Trophoblast cell (in vitro differentiated cells and primary cell): Measurements from ENCODE around the gene ADM5.

Experiments used
- DNase-seq, 2 donors: peaks; one replicate each; pipeline ENCODE4 v3.0.0-alpha.2; 2016
- H2AFZ ChIP-seq: 2 replicates; pipeline ENCODE4 v1.6.1; 2013; ENCODE audit warnings: low read length, moderate library complexity, mild to moderate bottlenecking; ENCODE audit not compliant: insufficient read depth, poor library complexity
- H2AK5ac ChIP-seq: 2 replicates; pipeline ENCODE4 v1.6.1; 2013; ENCODE audit warnings: mild to moderate bottlenecking, low read length
- H2BK120ac ChIP-seq: 2 replicates; pipeline ENCODE4 v1.6.1; 2013; ENCODE audit warnings: low read length, mild to moderate bottlenecking, moderate library complexity; ENCODE audit not compliant: insufficient read depth, poor library complexity
- H2BK12ac ChIP-seq: 2 replicates; pipeline ENCODE4 v1.6.1; 2013; ENCODE audit warnings: mild to moderate bottlenecking, low read length, moderate library complexity
- H2BK5ac ChIP-seq: 2 replicates; pipeline ENCODE4 v1.6.1; 2013; ENCODE audit warnings: low read length, low read depth, moderate library complexity, mild to moderate bottlenecking; ENCODE audit not compliant: poor library complexity
- H3K14ac ChIP-seq: 2 replicates; pipeline ENCODE4 v1.6.1; 2013; ENCODE audit warnings: mild to moderate bottlenecking, low read length
- H3K18ac ChIP-seq: 2 replicates; pipeline ENCODE4 v1.6.1; 2013; ENCODE audit warnings: mild to moderate bottlenecking, low read length
- H3K23ac ChIP-seq: 2 replicates; pipeline ENCODE4 v1.6.1; 2013; ENCODE audit warnings: low read length
- H3K27ac ChIP-seq: 2 replicates; pipeline ENCODE4 v1.5.1; 2013; ENCODE audit warnings: low read depth, mild to moderate bottlenecking, inconsistent platforms, low read length, moderate library complexity
- H3K27me3 ChIP-seq: 2 replicates; pipeline ENCODE4 v1.6.1; 2013; ENCODE audit warnings: inconsistent platforms, mild to moderate bottlenecking, low read length, moderate library complexity; ENCODE audit not compliant: insufficient read depth
- H3K36me3 ChIP-seq, 2 experiments: 1 replicate in 1 of 2; 2 replicates in 1 of 2; pipeline ENCODE4 v1.6.1; 2013; ENCODE audit warnings: low read length in 2 of 2, mild to moderate bottlenecking in 2 of 2, moderate library complexity in 1 of 2; ENCODE audit not compliant: insufficient read depth in 2 of 2, control insufficient read depth in 1 of 2
- H3K4ac ChIP-seq: 2 replicates; pipeline ENCODE4 v1.6.1; 2013; ENCODE audit warnings: low read depth, mild to moderate bottlenecking, low read length, moderate library complexity
- H3K4me1 ChIP-seq, 2 experiments: 1 replicate in 1 of 2; 2 replicates in 1 of 2; pipeline ENCODE4 v1.6.1; 2013; ENCODE audit warnings: low read length in 2 of 2, mild to moderate bottlenecking in 2 of 2, moderate library complexity in 1 of 2; ENCODE audit not compliant: insufficient read depth in 2 of 2, control insufficient read depth in 1 of 2
- H3K4me2 ChIP-seq: 2 replicates; pipeline ENCODE4 v1.6.1; 2013; ENCODE audit warnings: inconsistent platforms, mild to moderate bottlenecking, low read length, moderate library complexity
- H3K4me3 ChIP-seq: 2 replicates; pipeline ENCODE4 v1.5.1; 2013; ENCODE audit warnings: mild to moderate bottlenecking, low read depth, low read length, inconsistent platforms
- H3K79me1 ChIP-seq: one replicate; pipeline ENCODE4 v1.6.1; 2013; ENCODE audit warnings: low read length
- H3K79me2 ChIP-seq: 2 replicates; pipeline ENCODE4 v1.6.1; 2013; ENCODE audit warnings: low read length, mild to moderate bottlenecking; ENCODE audit not compliant: control insufficient read depth, insufficient read depth, poor library complexity
- H3K9ac ChIP-seq: 2 replicates; pipeline ENCODE4 v1.6.1; 2013; ENCODE audit warnings: mild to moderate bottlenecking, low read length
- H3K9me3 ChIP-seq: 2 replicates; pipeline ENCODE4 v1.6.1; 2013; ENCODE audit warnings: low read depth, mild to moderate bottlenecking, control low read depth, inconsistent platforms, low read length; ENCODE audit not compliant: insufficient read depth
- H4K12ac ChIP-seq: 2 replicates; pipeline ENCODE4 v1.6.1; 2013; ENCODE audit warnings: low read depth, mild to moderate bottlenecking, low read length, moderate library complexity
- H4K8ac ChIP-seq: 2 replicates; pipeline ENCODE4 v1.6.1; 2013; ENCODE audit warnings: low read depth, mild to moderate bottlenecking, low read length, moderate library complexity
- H4K91ac ChIP-seq: one replicate; pipeline ENCODE4 v1.6.1; 2013; ENCODE audit warnings: low read depth, mild to moderate bottlenecking, low read length, moderate library complexity
- WGBS: extraction: QIAGEN DNeasy Blood & Tissue Kit; methylation state at CpG from one replicate; pipeline ENCODE4 v1.1.7; 2013; ENCODE audit warnings: missing lambda C conversion rate; ENCODE audit not compliant: insufficient read length, insufficient coverage; ENCODE audit errors: extremely low coverage; 5-methylcytosine and 5-hydroxymethylcytosine counted together

The ADM5 gene

DNA sequence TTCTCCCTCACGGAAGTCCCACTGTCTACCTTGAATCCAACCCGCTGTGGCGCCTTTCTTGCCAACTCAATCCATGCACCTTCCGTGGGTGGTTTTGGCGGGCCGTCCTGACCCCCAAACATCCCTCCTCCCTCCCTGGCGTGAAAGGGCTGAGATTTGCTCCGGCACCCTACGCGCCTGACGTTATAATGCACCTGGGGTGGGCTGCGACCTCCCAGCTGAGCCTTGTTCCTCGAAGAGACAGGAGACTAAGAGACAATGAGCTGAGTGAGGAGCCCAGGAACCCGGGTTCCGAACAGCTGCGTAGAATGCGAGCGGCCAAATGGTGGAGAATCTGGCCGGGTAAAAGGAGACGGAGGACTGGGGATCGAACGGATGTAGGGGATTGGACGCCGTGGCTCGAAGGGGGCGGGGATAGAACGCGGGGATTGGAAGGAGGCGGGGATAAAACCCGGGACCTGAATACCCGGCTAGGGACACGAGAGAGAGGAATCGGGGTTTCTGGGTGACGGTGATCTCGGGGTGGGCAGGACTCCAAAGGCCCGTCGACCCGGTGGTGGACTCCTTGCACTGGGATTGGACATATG is 1.4 kb downstream of the ADM5 start, which contains the start of gene CPT1C:
CPT1C (plus strand) TSS at position 461 of the 587 bp plus-strand sequence. CDS start 1,137 bp downstream, outside the sequence.
- Histone ChIP-seq H3K23ac (no peak within 1 kb of the TSS), H3K9ac (peak within 1 kb of the TSS; percentile 18), H3K4me3 (peak within 1 kb of the TSS; percentile 38), H3K27me3 (no peaks in the 10 kb centered on the region), H3K9me3 (no peaks in the 10 kb centered on the region), H2AK5ac (peak within 1 kb of the TSS; percentile 39), H2BK12ac (no peak within 1 kb of the TSS), H3K4ac (peak within 1 kb of the TSS; percentile 12), H4K91ac (no peak within 1 kb of the TSS), H3K14ac (peak within 1 kb of the TSS; percentile 27), H3K79me2 (no peaks in the 10 kb centered on the region), H3K4me1 (peaks cover 12 to 20% of the 10 kb centered on the region in 2 experiments), H2AFZ (peak within 1 kb of the TSS; percentile 58), H2BK120ac (no peak within 1 kb of the TSS), H4K12ac (peak within 1 kb of the TSS; percentile 29), H4K8ac (peak within 1 kb of the TSS; percentile 74), H3K79me1 (peaks cover 3% of the 10 kb centered on the region), H3K36me3 (peaks cover 28 to 29% of the 10 kb centered on the region in 2 experiments), H3K18ac (no peak within 1 kb of the TSS), H3K4me2 (peak within 1 kb of the TSS; percentile 64), H3K27ac (no peak within 1 kb of the TSS), H2BK5ac (no peak within 1 kb of the TSS)
- WGBS, result no CpG with 5 or more reads among the region's 38 CpGs
- DNase-seq, result peak in 1 of 2 donors; percentile 37

DNA sequence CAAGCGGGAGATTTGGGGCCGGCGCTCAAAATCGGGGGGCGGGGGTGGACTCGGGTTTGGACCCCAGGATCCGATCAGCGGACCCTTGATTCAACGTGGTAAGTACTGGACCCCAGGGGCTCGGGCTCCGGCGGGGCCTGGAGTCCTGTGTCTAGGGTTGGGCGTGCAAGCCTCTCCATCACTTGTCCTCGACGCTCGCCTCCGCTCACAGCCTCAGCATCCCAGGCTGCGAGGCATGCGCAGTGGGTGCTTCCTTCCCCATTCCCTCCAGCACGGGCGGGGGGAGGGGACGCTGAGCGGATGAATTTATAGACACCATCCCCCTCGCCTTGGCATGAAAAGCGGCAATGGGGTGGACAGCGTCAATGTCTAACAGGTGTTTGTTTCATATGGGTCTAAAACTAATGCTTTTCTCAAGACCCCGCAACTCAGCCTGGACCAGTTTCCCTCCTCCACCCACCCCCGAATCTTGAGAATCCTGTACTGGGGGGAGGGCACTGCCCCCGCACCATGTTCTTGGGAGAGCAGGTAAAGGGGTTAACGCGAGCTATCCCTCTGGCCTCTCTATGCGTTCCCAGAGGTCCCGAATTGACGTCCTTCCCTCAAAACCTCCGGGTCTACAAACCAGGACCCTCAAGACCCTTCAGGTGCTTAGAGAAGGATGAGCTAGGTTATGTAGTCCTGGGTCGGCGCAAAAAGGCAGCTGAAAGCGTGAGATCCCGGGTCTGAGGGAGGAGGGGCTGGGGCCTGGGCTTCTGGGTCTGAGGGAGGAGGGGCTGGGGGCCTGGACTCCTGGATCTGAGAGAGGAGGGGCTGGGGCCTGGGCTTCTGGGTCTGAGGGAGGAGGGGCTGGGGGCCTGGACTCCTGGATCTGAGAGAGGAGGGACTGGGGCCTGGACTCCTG is 2.1 kb downstream of the ADM5 start:
- H3K27me3 ChIP-seq, result no peaks in the 10 kb centered on the region
- H3K4me1 ChIP-seq, result peaks cover 12 to 20% of the 10 kb centered on the region in 2 experiments
- H3K4ac ChIP-seq, result no peak overlapping the region
- no CpG with 5 or more reads among the region's 39 CpGs for WGBS
- H3K79me2 ChIP-seq, result no peaks in the 10 kb centered on the region
- no peak overlapping the region for H2BK120ac ChIP-seq
- no peak overlapping the region for H2AK5ac ChIP-seq
- H3K27ac ChIP-seq, result no peak overlapping the region
- H3K23ac ChIP-seq, result no peak overlapping the region
- H3K79me1 ChIP-seq, result peaks cover 3% of the 10 kb centered on the region
- H3K9me3 ChIP-seq, result no peaks in the 10 kb centered on the region
- no peak overlapping the region for H3K18ac ChIP-seq
- peaks cover 20 to 21% of the 10 kb centered on the region in 2 experiments for H3K36me3 ChIP-seq
- peak overlapping the region; percentile 74 for H4K8ac ChIP-seq
- H4K91ac ChIP-seq, result no peak overlapping the region
- peak in 1 of 2 donors; percentile 19 for DNase-seq
- H2BK5ac ChIP-seq, result no peak overlapping the region
- peak overlapping the region; percentile 64 for H3K4me2 ChIP-seq
- H4K12ac ChIP-seq, result no peak overlapping the region
- peak overlapping the region; percentile 58 for H2AFZ ChIP-seq
- H2BK12ac ChIP-seq, result no peak overlapping the region
- H3K9ac ChIP-seq, result no peak overlapping the region
- peak overlapping the region; percentile 27 for H3K14ac ChIP-seq
- no peak overlapping the region for H3K4me3 ChIP-seq

DNA sequence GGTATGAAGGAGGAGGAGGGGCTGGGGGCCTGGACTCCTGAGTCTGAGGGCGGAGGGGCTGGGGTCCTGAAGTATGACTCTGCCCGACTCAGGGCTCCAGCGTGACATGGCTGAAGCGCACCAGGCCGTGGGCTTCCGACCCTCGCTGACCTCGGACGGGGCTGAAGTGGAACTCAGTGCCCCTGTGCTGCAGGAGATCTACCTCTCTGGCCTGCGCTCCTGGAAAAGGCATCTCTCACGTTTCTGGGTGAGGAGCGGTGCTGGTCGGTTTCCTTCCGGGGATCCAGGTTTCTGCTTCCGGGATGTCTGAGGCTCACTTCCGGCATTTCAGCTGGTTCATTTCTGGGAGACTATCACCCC is 2.7 kb downstream of the ADM5 start:
- H3K36me3 ChIP-seq, result peaks cover 16 to 17% of the 10 kb centered on the region in 2 experiments
- peaks cover 3% of the 10 kb centered on the region for H3K79me1 ChIP-seq
- no peak overlapping the region for H2BK12ac ChIP-seq
- no peak overlapping the region for H2BK120ac ChIP-seq
- H2BK5ac ChIP-seq, result no peak overlapping the region
- H3K9ac ChIP-seq, result no peak overlapping the region
- H3K4me2 ChIP-seq, result no peak overlapping the region
- H4K8ac ChIP-seq, result no peak overlapping the region
- no peak for DNase-seq
- no peak overlapping the region for H3K23ac ChIP-seq
- no peak overlapping the region for H2AFZ ChIP-seq
- H3K27me3 ChIP-seq, result no peaks in the 10 kb centered on the region
- H4K91ac ChIP-seq, result no peak overlapping the region
- H3K27ac ChIP-seq, result no peak overlapping the region
- no peak overlapping the region for H2AK5ac ChIP-seq
- no peak overlapping the region for H3K14ac ChIP-seq
- H3K4ac ChIP-seq, result no peak overlapping the region
- H3K4me3 ChIP-seq, result no peak overlapping the region
- no peaks in the 10 kb centered on the region for H3K79me2 ChIP-seq
- no peak overlapping the region for H4K12ac ChIP-seq
- no CpG with 5 or more reads among the region's 16 CpGs for WGBS
- H3K18ac ChIP-seq, result no peak overlapping the region
- peaks cover 12 to 20% of the 10 kb centered on the region in 2 experiments for H3K4me1 ChIP-seq
- H3K9me3 ChIP-seq, result no peaks in the 10 kb centered on the region

DNA sequence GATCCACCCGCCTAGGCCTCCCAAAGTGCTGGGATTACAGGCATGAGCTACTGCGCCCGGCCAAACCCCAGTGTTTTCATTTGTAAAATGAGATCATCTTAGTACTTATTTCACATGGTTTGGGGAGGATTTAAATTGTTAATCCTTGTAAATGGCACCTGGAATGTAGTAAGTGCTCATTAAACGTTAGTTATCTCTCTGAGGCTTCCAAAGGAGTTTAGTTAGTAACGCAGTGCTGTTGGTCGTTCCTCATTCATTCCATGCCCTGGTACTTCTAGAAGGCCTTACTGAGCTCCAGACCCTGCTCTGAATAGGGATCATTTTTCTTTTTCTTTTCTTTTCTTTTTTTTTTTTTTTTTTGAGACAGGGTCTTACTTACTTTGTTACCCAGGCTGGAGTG is 6.7 kb downstream of the ADM5 start:
- no peak overlapping the region for H3K23ac ChIP-seq
- no peak overlapping the region for H2AK5ac ChIP-seq
- no peak overlapping the region for H2BK12ac ChIP-seq
- no peaks in the 10 kb centered on the region for H3K36me3 ChIP-seq
- no peaks in the 10 kb centered on the region for H3K9me3 ChIP-seq
- H3K18ac ChIP-seq, result no peak overlapping the region
- no peaks in the 10 kb centered on the region for H3K27me3 ChIP-seq
- H3K4me2 ChIP-seq, result no peak overlapping the region
- H4K8ac ChIP-seq, result no peak overlapping the region
- H3K4me3 ChIP-seq, result no peak overlapping the region
- no peaks in the 10 kb centered on the region for H3K79me2 ChIP-seq
- no peak overlapping the region for H2AFZ ChIP-seq
- H3K79me1 ChIP-seq, result no peaks in the 10 kb centered on the region
- H3K4me1 ChIP-seq, result peaks cover 3 to 6% of the 10 kb centered on the region in 2 experiments
- H4K91ac ChIP-seq, result no peak overlapping the region
- H3K9ac ChIP-seq, result no peak overlapping the region
- H4K12ac ChIP-seq, result no peak overlapping the region
- no peak for DNase-seq
- no peak overlapping the region for H2BK120ac ChIP-seq
- WGBS, result no CpG with 5 or more reads among the region's 6 CpGs
- H3K14ac ChIP-seq, result no peak overlapping the region
- H3K4ac ChIP-seq, result no peak overlapping the region
- H3K27ac ChIP-seq, result no peak overlapping the region
- no peak overlapping the region for H2BK5ac ChIP-seq
